ENCODE data around the gene TREM1. TPM values are rescaled to one million over a fixed set of nuclear protein-coding genes. Genes with fewer than 3 reads are reported as not detected.
"Not testable (repeated sequence)": the region's sequence is repeated elsewhere in the genome, so short reads cannot be mapped to it uniquely, and the experiment has no call there.

The TREM1 gene
- polyA plus RNA-seq, 1 donor = not detected

- no peak for DNase-seq
Observed at GRCh38 chr6:41258196-41258493, 28.3 kb downstream of the TREM1 start.

GRCh38 chr6:41257369-41258195 is 28.9 kb downstream of the TREM1 start:
- peak; percentile 89 for DNase-seq

- DNase-seq = no peak
Observed at GRCh38 chr6:41256383-41256782, 30.1 kb downstream of the TREM1 start.

GRCh38 chr6:41255638-41256246 is 30.7 kb downstream of the TREM1 start:
- no peak for DNase-seq

- DNase-seq = no peak
Observed at GRCh38 chr6:41255110-41255509, 31.4 kb downstream of the TREM1 start.

GRCh38 chr6:41252401-41253169 is 33.9 kb downstream of the TREM1 start:
- DNase-seq = no peak

- DNase-seq = no peak
Observed at GRCh38 chr6:41247882-41248705, 38.4 kb downstream of the TREM1 start.

GRCh38 chr6:41247288-41247865 is 39.1 kb downstream of the TREM1 start:
- DNase-seq = no peak

- not testable (repeated sequence) for DNase-seq
Observed at GRCh38 chr6:41246529-41246928, 40.0 kb downstream of the TREM1 start.

- DNase-seq = no peak
Observed at GRCh38 chr6:41239467-41240159, 46.9 kb downstream of the TREM1 start.

GRCh38 chr6:41237128-41237527 is 49.4 kb downstream of the TREM1 start:
- no peak for DNase-seq

- DNase-seq = no peak
Observed at GRCh38 chr6:41236276-41236675, 50.2 kb downstream of the TREM1 start.

- no peak for DNase-seq
Observed at GRCh38 chr6:41232667-41233066, 53.8 kb downstream of the TREM1 start.

GRCh38 chr6:41231246-41231645 is 55.2 kb downstream of the TREM1 start:
- no peak for DNase-seq

GRCh38 chr6:41229721-41230120 is 56.8 kb downstream of the TREM1 start:
- no peak for DNase-seq

- DNase-seq = no peak
Observed at GRCh38 chr6:41228616-41229015, 57.9 kb downstream of the TREM1 start.

GRCh38 chr6:41228096-41228495 is 58.4 kb downstream of the TREM1 start, which contains the start of gene TREML4:
TREML4 (plus strand) TSS chr6:41228349; CDS start chr6:41228428, 79 bp downstream.
- DNase-seq = no peak

- peak; percentile 31 for DNase-seq
Observed at GRCh38 chr6:41226752-41227151, 59.7 kb downstream of the TREM1 start.

- DNase-seq = no peak
Observed at GRCh38 chr6:41224800-41225199, 61.7 kb downstream of the TREM1 start.

All from left kidney (tissue), 2 donors.